Ascending aorta (tissue), 2 donors: ENCODE data around the gene HTRA3. TPM values are rescaled to one million over a fixed set of nuclear protein-coding genes. Genes with fewer than 3 reads are reported as not detected.
A peak's percentile ranks its signal among the peaks of the same experiment; 100 is the strongest.

ENCODE experiments used
- DNase-seq, 2 donors: peaks; one replicate each; pipeline ENCODE4 v3.0.0-alpha.2; 2019; ENCODE audit warnings: low spot score in 2 of 2
- H3K27ac ChIP-seq, 2 donors: fragments of 200-600 bp; sonication (generic); one replicate each; pipeline ENCODE4 v1.5.1; 2016 to 2017; ENCODE audit warnings: mild to moderate bottlenecking in 1 of 2
- H3K27me3 ChIP-seq: fragments of 200-600 bp; sonication (generic); one replicate; pipeline ENCODE4 v1.5.1; 2017
- H3K36me3 ChIP-seq, 2 donors: fragments of 200-600 bp; sonication (generic); one replicate each; pipeline ENCODE4 v1.5.1; 2016
- H3K4me1 ChIP-seq, 2 donors: fragments of 200-600 bp; sonication (generic); one replicate each; pipeline ENCODE4 v1.5.1; 2016 to 2017; ENCODE audit warnings: mild to moderate bottlenecking in 1 of 2
- H3K4me3 ChIP-seq, 2 donors: fragments of 200-600 bp; sonication (generic); one replicate each; pipeline ENCODE4 v1.5.1; 2016 to 2017; ENCODE audit warnings: mild to moderate bottlenecking in 1 of 2
- H3K9me3 ChIP-seq, 2 donors: fragments of 200-600 bp; sonication (generic); one replicate each; pipeline ENCODE4 v1.5.1; 2016
- intact Hi-C: fragments of 100-400 bp; cut with DNase I; formaldehyde crosslinking; loops from one replicate; pipeline ENCODE4 v1.15.1; 2023
- total RNA-seq: library from RNA; depleted of rRNA; stranded (reverse); fragments of >200 nt; gene quantifications from one replicate; pipeline ENCODE4 v1.1.0, GENCODE V29; 2016
- TF ChIP-seq, protein P1 (sequence below), 3 experiments: fragments of 200-600 bp in 2 of 3; fragments of 450-650 bp in 1 of 3; sonication (generic) in 2 of 3; IDR thresholded peaks; one replicate each; pipeline ENCODE4 v1.5.1; 2016 to 2019; ENCODE audit warnings: antibody characterized with exemption in 3 of 3, mild to moderate bottlenecking in 1 of 3, moderate library complexity in 1 of 3

Gene HTRA3
- total RNA-seq, 1 donor from 2014 or later, result 52.6 TPM

DNA sequence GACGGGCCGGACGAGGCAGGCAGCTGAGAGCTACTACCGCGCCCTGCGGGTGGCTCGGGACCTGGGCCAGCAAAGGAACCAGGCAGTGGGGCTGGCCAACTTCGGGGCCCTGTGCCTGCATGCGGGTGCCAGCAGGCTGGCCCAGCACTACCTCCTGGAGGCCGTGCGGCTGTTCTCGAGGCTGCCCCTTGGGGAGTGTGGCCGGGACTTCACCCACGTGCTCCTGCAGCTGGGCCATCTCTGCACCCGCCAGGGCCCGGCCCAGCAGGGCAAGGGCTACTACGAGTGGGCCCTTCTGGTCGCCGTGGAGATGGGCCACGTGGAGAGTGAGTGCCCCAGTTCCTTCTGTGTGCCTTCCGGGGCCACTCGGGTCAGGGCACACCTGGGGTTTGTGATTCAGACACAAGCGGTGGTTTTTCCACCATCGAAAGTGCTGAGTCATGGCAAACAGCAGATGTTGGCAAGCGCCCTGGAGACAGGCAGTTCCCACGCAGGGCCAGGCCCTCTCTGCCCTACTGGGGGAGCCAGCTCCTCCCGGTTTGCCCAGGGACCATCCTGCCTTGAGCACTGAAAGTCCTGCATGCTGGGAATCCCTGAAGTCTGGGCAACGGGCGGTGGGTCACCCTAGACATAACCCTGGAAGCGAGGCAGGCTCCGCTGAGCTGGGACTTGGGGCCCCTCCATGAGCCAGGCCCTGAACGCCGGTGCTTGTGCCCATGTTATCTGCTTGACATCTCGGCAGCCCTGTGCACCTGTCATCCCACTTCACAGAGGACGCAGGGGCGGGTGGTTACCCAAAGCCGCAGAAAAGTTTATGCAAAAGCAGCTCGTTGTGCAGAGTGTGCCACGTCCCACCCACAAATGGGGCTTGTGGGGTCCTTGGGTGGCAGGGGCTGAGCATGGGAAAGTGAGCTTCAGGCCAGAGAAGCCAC is 41.0 kb upstream of the HTRA3 start:
- Histone ChIP-seq H3K27ac (no peak overlapping the region), H3K4me3 (peak overlapping the region in 1 of 2 donors; percentile 20), H3K9me3 (no peaks in the 10 kb centered on the region), H3K36me3 (no peaks in the 10 kb centered on the region), H3K4me1 (peaks cover 0 to 15% of the 10 kb centered on the region in 2 donors), H3K27me3 (no peaks in the 10 kb centered on the region)
- no peak for DNase-seq
- TF ChIP-seq, protein P1, sequence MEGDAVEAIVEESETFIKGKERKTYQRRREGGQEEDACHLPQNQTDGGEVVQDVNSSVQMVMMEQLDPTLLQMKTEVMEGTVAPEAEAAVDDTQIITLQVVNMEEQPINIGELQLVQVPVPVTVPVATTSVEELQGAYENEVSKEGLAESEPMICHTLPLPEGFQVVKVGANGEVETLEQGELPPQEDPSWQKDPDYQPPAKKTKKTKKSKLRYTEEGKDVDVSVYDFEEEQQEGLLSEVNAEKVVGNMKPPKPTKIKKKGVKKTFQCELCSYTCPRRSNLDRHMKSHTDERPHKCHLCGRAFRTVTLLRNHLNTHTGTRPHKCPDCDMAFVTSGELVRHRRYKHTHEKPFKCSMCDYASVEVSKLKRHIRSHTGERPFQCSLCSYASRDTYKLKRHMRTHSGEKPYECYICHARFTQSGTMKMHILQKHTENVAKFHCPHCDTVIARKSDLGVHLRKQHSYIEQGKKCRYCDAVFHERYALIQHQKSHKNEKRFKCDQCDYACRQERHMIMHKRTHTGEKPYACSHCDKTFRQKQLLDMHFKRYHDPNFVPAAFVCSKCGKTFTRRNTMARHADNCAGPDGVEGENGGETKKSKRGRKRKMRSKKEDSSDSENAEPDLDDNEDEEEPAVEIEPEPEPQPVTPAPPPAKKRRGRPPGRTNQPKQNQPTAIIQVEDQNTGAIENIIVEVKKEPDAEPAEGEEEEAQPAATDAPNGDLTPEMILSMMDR (IDR thresholded peaks at IDR 0.05), result no peak
- intact Hi-C loops, result no loop called here

DNA sequence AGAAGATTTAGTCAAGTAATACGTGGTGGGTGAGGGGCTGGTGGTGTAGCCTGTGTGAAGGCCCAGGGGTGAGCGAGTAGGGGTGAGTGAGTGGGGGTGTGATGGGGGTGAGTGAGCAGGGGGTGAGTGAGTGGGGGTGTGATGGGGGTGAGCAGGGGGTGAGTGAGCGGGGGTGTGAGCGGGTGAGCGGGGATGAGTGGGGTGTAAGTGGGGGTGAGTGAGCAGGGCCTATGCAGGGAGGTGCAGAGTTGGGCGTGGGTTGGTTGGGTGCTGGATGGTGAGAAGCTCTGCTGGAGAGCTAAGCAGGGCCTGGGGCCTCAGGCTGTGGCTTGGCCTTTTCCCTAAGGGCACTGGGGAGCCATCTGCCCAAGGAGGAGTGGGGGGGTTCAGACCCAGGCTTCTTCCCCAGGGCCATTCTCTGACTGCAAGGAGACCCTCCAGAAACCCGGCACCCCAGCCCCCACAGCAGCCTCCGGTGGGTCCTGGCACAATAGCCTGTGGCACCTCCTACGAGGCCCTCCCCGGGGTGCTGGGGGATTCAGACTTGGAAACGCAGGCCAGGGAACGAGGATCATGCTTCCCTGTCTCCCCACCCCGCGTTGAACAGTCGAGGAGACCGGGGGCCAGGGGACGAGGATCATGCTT is 40.1 kb upstream of the HTRA3 start:
- no peaks in the 10 kb centered on the region for H3K36me3 ChIP-seq
- TF ChIP-seq, protein P1 (IDR thresholded peaks at IDR 0.05), result no peak
- no peak overlapping the region for H3K4me3 ChIP-seq
- H3K27ac ChIP-seq, result no peak overlapping the region
- no peaks in the 10 kb centered on the region for H3K27me3 ChIP-seq
- no peaks in the 10 kb centered on the region for H3K9me3 ChIP-seq
- intact Hi-C loops, result no loop called here
- H3K4me1 ChIP-seq, result peaks cover 0 to 15% of the 10 kb centered on the region in 2 donors
- no peak for DNase-seq

DNA sequence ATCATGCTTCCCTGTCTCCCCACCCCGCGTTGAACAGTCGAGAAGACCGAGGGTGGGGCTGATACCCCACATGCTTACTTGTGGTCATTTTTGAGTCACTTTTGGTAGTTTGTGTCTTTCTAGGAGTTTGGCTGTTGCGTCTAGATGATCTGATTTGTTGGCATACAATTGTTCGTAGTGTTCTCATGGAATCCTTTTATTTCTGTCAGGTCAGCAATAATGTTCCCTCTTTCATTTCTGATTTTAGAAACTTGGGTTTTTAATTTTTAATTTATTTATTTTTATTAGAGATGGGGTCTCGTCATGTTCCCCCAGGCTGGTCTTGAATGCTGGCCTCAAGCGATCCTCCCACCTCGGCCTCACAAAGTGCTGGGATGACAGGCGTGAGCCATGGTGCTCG is 39.5 kb upstream of the HTRA3 start:
- intact Hi-C loops, result no loop called here
- no peak for DNase-seq

DNA sequence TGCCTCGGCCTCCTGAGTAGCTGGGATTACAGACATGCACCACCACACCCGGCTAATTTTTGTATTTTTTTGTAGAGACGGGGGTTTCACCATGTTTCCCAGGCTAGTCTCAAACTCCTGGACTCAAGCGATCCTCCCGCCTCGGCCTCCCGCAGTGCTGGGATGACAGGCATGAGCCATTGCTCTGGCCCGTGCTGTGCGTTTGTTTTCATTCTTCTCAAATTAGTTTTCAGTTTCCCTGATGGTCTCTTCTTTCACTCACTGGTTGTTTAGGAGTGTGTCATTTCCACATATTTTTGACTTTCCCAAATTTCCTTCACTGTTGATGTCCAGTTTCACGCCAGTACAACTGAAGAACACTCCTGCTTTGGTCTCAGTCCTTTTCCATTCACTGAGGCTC is 38.7 kb upstream of the HTRA3 start:
- Histone ChIP-seq H3K9me3 (no peaks in the 10 kb centered on the region), H3K27ac (no peak overlapping the region), H3K27me3 (no peaks in the 10 kb centered on the region), H3K4me3 (no peak overlapping the region), H3K36me3 (no peaks in the 10 kb centered on the region), H3K4me1 (peaks cover 0 to 15% of the 10 kb centered on the region in 2 donors)
- DNase-seq, result no peak
- intact Hi-C loops, result no loop called here
- TF ChIP-seq, protein P1 (IDR thresholded peaks at IDR 0.05), result no peak

More for the DNA sequence above, 39.5 kb upstream of the HTRA3 start:
- H3K4me1 ChIP-seq, result peaks cover 0 to 15% of the 10 kb centered on the region in 2 donors
- H3K36me3 ChIP-seq, result no peaks in the 10 kb centered on the region
- TF ChIP-seq, protein P1 (IDR thresholded peaks at IDR 0.05), result no peak
- H3K9me3 ChIP-seq, result no peaks in the 10 kb centered on the region
- H3K4me3 ChIP-seq, result no peak overlapping the region
- H3K27ac ChIP-seq, result no peak overlapping the region
- H3K27me3 ChIP-seq, result no peaks in the 10 kb centered on the region

DNA sequence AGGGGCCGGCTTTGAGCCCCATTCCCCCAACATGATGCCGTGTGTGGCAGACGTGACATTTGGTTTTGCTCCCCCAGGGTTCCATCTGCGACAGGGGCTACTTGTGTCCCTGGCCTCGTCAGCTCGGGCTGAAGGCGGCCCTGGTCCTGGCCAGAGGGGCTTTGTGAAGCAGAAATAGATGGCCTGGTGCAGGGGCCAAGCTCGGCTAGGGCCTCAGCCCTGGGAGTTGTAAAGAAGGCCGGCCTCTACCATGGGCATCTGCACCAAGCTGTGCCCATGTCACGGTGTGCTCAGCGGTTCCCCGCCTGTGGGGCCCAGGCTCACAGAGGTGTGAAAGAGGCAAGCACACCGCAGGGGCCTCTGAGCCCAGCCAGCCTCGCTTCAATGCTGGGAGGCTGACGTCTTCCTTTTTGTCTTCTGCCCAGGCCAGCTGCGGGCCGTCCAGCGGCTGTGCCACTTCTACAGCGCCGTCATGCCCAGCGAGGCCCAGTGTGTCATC is 38.0 kb upstream of the HTRA3 start:
- Histone ChIP-seq H3K36me3 (no peaks in the 10 kb centered on the region), H3K27me3 (no peaks in the 10 kb centered on the region), H3K4me3 (no peak overlapping the region), H3K9me3 (no peaks in the 10 kb centered on the region), H3K4me1 (peaks cover 0 to 13% of the 10 kb centered on the region in 2 donors), H3K27ac (no peak overlapping the region)
- TF ChIP-seq, protein P1 (IDR thresholded peaks at IDR 0.05), result no peak
- intact Hi-C loops, result no loop called here
- DNase-seq, result no peak
